HG02678 (cell line): ENCODE data around the gene CALCA.
"Not testable (repeated sequence)": the region's sequence is repeated elsewhere in the genome, so short reads cannot be mapped to it uniquely, and the experiment has no call there.

Source experiments
- ATAC-seq: cut with Tn5 transposase; IDR thresholded peaks from one replicate; pipeline ENCODE4 v1.9.1; 2021; ENCODE audit warnings: mild to moderate bottlenecking, moderate library complexity; ENCODE audit not compliant: unreplicated experiment

Gene CALCA

GRCh38 chr11:14971865-14972580, at the start of gene CALCA:
TSS of gene CALCA (minus strand) at chr11:14972351. CDS start at chr11:14971192, 1,159 bp downstream.
- no peak for ATAC-seq

GRCh38 chr11:15016200-15016599, 44.0 kb upstream of the CALCA start:
- ATAC-seq = no peak

GRCh38 chr11:15011776-15012345, 39.7 kb upstream of the CALCA start:
- ATAC-seq = no peak

- no peak for ATAC-seq
Measured at GRCh38 chr11:15010865-15011264, 38.7 kb upstream of the CALCA start.

- peak; percentile 69 for ATAC-seq
Measured at GRCh38 chr11:15006139-15006759, 34.1 kb upstream of the CALCA start.

GRCh38 chr11:14988133-14988532, 16.0 kb upstream of the CALCA start:
- not testable (repeated sequence) for ATAC-seq

- no peak for ATAC-seq
Measured at GRCh38 chr11:14981507-14981906, 9.4 kb upstream of the CALCA start.

GRCh38 chr11:14980854-14981253, 8.7 kb upstream of the CALCA start:
- ATAC-seq = no peak

- no peak for ATAC-seq
Measured at GRCh38 chr11:14977101-14977880, 5.1 kb upstream of the CALCA start.

- ATAC-seq = no peak
Measured at GRCh38 chr11:14975252-14975587, 3.1 kb upstream of the CALCA start.

- ATAC-seq = peak; percentile 52
Measured at GRCh38 chr11:14974515-14975251, 2.5 kb upstream of the CALCA start.

- peak; percentile 53 for ATAC-seq
Measured at GRCh38 chr11:14973621-14974514, 1.7 kb upstream of the CALCA start.

GRCh38 chr11:14972581-14973495, 687 bp upstream of the CALCA start:
- ATAC-seq = peak; percentile 15

GRCh38 chr11:14969901-14970323, 2.2 kb downstream of the CALCA start:
- ATAC-seq = peak; percentile 43

GRCh38 chr11:14967581-14968243, 4.4 kb downstream of the CALCA start:
- ATAC-seq = no peak

- ATAC-seq = no peak
Measured at GRCh38 chr11:14956111-14956510, 16.0 kb downstream of the CALCA start.

- ATAC-seq = no peak
Measured at GRCh38 chr11:14954581-14954980, 17.6 kb downstream of the CALCA start.

- no peak for ATAC-seq
Measured at GRCh38 chr11:14953904-14954303, 18.2 kb downstream of the CALCA start.
